Neural cell (in vitro differentiated cells): ENCODE results near the gene SLC30A5.
A peak's percentile ranks its signal among the peaks of the same experiment; 100 is the strongest.

Source experiments
- CTCF ChIP-seq: fragments of 450-650 bp; IDR thresholded peaks from 2 replicates; pipeline ENCODE4 v1.5.1; 2014; ENCODE audit warnings: antibody characterized with exemption, mild to moderate bottlenecking, moderate library complexity; ENCODE audit not compliant: poor library complexity, severe bottlenecking
- EP300 ChIP-seq: fragments of 450-650 bp; conservative IDR thresholded peaks from 2 replicates; pipeline ENCODE4 v1.6.1; 2014; ENCODE audit warnings: antibody characterized with exemption, mild to moderate bottlenecking, moderate library complexity; ENCODE audit not compliant: poor library complexity, severe bottlenecking
- EZH2 ChIP-seq: fragments of 200-600, 300-800 bp; shearing (Covaris generic), sonication (generic); IDR thresholded peaks from 2 replicates; pipeline ENCODE4 v1.6.1; 2014; ENCODE audit warnings: antibody characterized with exemption, low read length, borderline replicate concordance, mild to moderate bottlenecking; ENCODE audit not compliant: insufficient read depth, poor library complexity, severe bottlenecking
- POLR2AphosphoS5 ChIP-seq: IDR thresholded peaks from 2 replicates; pipeline ENCODE4 v1.6.1; 2012
- RAD21 ChIP-seq: fragments of 450-650 bp; conservative IDR thresholded peaks from 2 replicates; pipeline ENCODE4 v1.6.1; 2014; ENCODE audit warnings: antibody characterized with exemption, mild to moderate bottlenecking, moderate library complexity
- SMC3 ChIP-seq: fragments of 450-650 bp; conservative IDR thresholded peaks from 2 replicates; pipeline ENCODE4 v1.6.1; 2014; ENCODE audit warnings: antibody characterized with exemption, mild to moderate bottlenecking, moderate library complexity; ENCODE audit not compliant: poor library complexity
- TAF1 ChIP-seq: IDR thresholded peaks from 2 replicates; pipeline ENCODE4 v1.6.1; 2012; ENCODE audit warnings: low read depth

DNA sequence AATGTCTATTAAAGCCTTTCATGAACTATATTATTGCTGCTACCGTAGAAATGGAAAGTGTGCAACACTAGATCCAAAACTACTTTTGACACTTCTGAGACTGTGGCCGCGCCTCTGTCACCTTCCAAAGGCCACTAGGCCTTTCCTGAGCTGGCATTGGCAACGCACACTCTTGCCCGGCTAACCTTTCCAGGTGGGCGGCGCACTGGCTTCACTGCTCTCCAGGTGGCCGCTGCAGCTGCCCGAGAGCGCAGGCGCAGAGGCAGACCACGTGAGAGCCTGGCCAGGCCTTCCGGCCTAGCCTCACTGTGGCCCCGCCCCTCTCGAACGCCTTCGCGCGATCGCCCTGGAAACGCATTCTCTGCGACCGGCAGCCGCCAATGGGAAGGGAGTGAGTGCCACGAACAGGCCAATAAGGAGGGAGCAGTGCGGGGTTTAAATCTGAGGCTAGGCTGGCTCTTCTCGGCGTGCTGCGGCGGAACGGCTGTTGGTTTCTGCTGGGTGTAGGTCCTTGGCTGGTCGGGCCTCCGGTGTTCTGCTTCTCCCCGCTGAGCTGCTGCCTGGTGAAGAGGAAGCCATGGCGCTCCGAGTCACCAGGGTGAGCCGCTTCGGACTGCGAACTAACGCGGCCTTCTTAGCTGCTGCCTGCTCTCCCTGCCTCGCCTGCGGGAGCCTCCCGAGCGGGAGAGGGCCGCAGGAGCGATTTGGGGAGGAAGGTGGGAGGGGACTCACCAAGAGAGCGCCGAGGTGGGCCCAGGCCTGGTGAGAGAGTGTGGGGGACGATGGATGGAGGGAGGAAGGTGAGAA is 73.1 kb downstream of the SLC30A5 start, which contains the start of gene CCNB1:
- TF ChIP-seq EZH2 (no peak), RAD21 (no peak), EP300 (no peak), TAF1 (no peak), POLR2AphosphoS5 (peak; percentile 60), CTCF (peak; percentile 29), SMC3 (no peak)
